Stimulated activated CD4-positive, alpha-beta T cell treated with anti-CD3 and anti-CD28 coated beads, TNF-alpha, amount 100 ng/mL, for 4 hours (primary cell): ENCODE measurements around the gene KIRREL3.

Experiments used
- DNase-seq, 3 experiments: peaks; one replicate each; pipeline ENCODE4 v3.0.0-alpha.2; 2020; ENCODE audit warnings: low read depth in 3 of 3

KIRREL3 gene

DNA sequence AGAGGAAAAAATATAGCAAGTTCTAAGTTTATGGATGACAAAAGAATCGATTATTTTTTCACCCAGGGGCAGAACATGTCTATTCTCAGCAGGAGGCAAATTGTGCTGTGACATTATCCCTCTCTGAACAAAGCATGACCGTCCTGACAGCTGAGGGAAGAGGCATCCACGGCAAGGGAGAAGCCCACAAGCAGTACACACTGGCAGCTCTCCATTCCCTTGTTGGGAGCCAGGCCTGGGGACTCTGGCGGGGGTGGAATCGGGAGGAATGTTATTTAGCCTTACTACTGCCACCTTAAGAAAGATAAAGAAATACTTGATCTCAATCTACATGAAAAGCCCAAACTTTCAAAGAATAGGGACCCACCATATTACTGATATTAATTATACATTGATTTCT is 3.4 kb downstream of the KIRREL3 start:
- DNase-seq: no peak

DNA sequence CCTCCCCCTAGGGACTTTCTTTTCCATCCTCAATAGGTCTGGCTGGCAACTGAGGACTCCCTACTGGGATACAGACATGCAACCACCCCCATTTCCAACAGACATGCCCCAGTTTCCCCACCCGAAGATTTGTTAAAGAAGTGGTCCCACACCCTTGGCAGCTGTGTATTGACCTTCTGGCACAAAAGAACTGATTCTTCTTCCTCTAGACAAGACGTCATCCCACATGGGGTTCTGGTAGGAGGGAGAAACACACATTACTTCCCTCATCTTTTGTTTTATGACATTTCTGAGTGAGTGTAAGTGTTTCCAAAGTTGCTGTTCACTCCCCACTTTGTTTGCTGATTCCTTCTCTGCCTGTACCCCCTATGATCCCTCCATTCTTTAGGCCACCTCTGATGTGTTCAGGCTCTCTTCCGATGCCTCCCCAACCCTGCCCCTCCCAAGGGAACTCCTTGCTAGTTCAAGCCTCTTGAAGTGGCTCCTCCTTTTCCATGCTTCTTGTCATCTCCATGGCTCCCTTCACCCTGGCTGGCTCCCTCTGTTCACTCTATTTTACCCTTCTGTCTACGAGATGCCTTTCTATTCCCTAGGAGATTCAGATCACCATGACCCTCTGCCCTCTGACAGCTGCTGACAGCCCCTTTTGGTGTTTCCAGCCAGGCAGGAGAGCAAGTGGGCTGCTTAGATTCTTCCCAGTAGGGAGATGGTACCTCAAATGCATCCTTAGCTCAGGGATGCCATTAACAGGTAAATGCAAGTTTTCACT is 4.3 kb downstream of the KIRREL3 start:
- DNase-seq: no peak

DNA sequence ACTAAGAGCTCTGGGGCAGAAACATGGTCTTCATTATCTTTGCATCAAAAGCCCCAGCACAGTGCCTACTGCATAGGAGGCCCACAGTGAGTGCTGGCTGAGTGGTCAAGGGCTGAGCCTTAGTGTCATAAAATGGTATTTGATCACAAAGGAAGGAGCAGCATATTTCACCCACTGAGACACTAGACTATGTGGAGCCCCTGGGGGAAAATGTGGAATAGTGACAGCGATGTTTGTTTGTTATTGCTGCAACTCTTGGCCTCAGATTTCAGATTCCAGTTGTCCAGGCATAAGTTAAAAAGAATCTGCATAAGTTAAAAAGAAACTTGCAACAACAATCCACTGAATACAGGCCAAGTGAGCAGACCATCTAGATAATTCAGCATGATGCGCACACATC is 7.0 kb downstream of the KIRREL3 start:
- no peak for DNase-seq

DNA sequence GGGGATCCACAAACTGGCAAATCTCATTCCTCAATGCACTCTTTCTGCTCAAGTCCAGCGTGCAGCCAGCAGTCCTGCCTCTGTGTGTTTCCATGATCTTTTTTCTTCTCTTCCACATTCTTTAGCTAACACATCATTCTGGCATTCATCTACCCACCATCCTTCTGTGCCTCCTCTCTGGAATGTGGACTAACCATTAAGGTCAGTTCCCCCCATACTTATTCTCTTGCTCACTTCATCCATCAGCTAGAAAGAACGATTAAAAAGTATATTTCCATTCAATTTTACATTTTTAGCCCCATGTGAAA is 7.8 kb downstream of the KIRREL3 start:
- no peak for DNase-seq

DNA sequence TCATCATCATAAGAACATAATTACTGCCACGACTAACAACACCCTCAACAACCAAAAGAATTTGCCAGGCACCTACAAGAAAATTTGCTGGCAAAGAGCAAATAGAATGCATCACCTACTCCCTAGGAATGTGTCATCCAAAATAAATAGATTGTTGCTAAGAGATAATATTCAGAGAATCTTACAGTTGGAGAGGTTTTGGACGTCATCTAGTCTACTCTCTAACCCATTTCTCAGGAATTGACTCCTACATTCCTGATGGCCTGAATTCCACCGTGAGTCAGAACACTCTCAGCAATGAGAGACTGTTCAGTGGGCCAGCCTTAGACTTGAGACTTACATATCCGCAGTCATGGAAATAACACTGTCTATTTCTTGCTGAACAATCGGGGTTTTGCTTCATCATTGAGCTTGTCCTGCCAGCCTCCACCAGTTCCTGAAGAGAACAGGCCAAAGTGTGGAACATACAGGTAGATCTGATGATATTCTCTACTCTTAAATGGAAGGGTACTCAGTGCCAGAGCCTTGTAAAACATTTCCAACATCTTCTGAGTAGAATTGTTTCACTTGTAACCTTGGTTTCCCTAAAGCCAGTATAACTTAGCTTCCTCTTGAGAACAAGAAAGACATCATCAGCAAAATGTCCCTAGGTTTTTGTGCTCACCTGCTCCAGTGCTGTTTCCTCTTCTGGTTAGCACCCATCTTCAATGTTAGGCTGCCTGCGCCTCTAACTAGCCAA is 8.3 kb downstream of the KIRREL3 start:
- no peak for DNase-seq

DNA sequence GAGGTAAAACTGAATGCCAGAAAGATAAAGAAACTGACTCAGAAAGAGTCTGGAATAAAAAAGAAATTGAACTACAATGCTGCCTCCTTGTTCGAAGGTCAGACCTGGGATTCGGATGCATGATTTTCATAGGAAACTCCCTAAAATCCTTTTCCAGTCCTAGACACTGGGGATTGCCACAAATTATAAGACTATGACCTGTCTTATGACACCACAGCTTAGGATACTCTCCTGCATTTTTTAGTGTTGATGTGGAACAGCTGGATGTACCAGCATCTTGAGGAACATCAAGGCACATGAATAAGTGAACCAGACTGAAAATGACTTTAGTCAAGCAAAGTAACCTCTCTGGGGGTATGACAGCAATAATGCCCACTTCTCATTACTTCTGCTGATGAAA is 9.0 kb downstream of the KIRREL3 start:
- no peak for DNase-seq

DNA sequence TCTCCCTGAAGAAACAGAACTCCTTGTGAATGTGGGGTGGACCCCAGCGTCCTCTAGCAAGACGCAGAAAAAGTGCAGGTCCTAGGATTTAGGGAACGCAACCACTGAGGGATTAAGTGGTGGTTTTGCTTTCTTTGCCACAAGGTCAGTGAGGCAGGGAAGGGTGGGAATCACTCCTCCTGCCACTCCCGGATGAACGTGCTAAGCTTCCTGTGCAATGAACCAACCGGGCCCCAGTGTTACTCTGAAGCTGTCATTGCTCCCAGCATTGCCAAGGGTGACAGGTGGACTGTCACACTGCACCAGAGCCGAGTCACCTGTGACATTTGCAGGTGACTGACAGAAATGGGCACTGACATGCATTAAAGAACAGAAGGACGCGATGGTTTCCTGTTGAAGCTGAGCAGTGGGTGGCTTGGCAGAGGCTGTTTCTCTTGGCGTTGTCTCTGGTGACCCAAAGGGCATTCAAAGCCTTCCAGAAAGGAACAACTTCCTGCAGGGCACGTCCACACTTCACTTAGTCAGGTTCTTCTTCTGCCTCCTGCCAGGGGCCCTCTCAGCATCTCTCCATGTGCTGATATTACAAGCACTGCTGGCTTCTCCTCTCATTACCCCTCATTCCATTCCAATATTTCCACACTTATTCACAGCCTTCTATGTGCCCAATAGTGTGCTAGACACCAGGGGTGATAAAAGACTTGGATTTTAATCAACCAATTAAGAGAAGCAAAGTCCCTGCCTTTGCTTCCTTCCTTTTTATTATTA is 9.7 kb downstream of the KIRREL3 start:
- DNase-seq: no peak

DNA sequence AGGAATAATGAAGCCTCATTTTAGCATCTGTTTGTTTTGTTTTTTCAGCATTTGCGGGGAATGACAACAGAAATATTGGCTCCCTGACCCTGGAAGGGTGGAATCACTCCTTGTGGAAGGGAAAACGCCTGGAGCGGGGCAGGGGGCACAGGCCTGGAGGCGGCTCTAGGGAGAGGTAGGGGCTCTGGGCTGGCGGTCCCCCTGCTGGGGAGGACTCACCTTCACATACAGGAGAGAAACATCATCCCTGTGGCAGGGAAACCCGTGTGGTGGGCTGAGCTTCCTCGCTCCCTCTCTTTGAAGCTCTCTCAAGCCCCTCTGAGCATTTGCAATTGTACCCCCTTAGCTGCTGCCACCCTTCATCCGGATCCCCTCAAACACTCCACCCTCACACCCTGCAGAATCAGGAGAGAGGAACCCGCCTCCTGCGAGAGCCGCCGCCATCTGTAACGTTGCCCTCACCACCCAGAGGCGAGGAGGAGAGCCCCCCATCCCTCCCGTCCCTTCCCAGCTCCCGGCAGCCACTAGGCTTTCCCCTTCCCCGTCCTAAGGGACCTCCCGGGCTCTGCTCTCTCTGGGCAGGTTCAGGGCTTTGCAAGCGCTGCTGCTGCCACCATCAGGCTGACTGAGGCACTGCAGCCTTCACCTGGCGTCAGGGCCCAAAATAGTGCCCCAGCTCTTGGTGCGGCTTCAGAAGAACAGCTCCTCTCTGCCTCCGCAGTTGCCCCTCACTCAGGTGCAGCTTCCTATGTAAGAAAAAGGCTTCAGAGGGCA is 10.4 kb downstream of the KIRREL3 start:
- DNase-seq: peak; percentile 2 to 10 (median 6)

DNA sequence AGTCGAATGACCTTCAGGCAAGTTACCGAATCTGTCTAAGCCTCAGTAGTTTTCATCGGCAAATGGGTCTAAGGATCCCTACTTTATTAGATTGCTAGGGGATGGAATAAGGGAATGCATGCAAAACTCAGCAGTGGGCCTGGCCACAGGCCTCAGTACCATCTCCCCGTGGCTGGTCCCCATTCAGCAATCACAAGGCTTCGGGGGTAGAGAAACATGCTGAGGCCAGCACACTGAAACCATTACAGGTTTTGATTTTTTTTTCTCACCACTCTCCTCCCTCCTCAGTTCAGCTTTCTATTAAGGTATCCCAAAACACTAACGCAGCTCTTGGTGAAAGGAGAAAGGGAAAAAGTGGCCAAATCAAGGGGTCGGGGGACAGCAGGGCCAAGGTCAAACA is 11.9 kb downstream of the KIRREL3 start:
- no peak for DNase-seq

DNA sequence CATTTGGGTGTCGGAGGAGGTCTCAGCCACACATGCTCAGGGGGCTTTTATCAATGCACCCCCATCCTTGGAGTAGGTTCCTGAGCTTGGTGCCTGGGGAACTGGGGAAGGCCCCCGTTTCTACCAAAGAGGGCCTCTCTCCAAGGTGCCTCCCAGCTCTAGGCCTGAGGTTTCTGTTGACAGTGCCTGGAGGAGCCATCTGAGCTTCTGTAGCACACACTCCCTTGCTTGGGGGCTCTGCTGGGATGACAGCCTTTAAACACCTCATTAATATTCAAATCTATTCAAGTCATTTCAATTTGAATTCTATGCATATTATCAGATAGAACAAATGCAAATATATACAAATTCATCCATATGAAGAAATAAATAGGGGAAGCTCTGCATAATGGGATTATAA is 18.9 kb downstream of the KIRREL3 start:
- DNase-seq: no peak

DNA sequence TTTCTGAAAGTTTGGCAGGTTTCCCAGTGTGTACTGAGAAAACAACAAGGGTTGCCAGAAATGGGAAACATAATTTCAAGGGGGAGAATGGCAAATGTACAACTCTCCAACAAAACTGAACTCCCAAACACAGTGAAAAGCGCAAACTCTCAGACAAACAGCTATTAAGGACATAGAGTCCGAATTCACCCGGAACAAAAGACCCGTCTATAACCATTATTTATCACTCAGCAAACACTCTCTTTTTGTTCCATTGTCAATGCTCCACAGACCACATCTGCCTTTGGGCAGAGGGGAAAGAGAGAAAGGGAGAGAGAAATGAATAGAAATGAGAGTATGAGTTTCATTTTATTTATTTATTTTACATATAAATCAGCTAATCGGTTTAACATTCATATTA is 21.7 kb downstream of the KIRREL3 start:
- DNase-seq: no peak

DNA sequence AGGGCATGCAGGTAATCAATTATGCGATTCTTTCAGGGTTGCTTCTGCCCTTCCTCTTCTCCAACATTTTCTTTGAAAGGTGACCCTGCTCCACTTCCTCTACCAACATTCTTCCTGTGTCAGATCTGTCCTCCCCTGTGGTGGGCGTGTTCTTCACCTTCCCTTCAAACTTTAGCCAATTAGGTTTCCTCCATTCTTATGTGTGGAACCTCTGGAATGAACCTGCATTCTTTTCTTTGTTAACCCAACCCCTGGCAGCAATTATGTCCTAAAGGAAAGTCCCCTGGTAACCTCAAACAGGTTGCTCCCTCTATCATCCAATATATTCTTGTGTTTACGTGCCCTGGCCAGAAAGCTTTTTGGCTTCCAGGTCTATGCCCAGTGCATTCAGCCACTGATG is 22.4 kb downstream of the KIRREL3 start:
- DNase-seq: no peak

DNA sequence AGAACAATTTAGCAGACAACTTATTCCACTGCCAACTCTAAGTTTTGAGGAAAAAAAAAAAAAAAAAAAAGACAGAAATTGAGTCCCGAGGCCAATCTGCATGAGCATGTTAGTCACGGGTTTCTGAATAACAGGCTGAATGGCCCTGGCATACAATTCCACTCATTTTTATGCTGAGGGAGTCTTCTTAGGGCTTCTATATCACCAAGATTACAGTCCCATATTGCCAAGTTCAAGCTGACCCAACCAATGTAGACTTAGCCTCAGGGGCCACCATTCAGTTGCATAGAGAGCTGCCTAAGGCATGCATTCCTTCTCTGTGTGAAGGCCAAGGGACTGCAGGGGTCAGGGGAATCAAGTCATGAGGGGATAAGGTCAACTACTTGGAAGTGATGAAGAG is 27.5 kb downstream of the KIRREL3 start:
- no peak for DNase-seq

DNA sequence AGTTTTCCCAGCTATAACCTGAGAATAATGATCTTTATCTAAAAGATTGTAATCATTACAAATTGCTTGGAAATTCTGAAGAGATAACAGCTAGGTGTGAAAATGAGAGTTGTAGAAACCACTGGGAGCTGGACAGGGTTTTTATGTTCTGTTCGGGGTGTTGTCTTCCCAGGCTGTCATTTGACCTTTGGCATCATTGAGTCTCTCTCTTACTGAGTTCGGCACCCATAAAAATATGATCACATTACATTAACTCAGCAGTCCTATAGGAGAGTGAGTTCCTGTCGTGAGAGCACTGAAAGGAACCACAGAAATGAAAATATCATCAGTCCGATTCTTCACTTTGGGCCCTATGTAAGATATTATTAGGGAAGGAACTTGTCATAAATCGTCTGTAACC is 29.3 kb downstream of the KIRREL3 start:
- DNase-seq: no peak

DNA sequence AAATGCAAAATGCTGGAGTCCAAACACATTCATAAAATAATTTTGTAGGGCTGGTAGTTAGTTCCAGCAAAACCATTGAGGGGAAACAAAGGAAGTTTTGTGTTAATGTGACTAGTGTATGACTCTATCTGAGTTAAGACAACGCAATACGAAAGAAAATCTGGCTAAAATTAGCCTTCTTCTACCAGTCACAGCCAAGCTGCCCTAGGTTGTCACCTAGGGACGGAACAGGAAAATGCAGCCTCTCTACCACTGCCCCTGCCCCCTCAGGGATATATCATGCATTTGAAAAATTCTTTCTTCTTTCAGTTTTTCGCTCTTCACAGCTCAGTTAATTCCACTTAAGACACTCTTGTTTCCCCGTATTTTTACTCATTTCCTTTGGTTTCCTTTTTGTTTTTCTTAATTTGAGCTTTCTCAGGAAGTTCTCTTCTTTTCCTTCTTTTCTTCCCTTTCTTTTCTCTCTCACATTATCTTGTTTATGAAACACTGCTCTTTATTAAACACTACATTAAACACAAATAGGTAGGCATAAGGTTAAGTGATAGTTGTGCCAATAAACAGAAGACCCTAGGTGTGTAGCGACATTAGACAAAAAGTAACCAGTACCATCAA is 30.6 kb downstream of the KIRREL3 start:
- DNase-seq: no peak

DNA sequence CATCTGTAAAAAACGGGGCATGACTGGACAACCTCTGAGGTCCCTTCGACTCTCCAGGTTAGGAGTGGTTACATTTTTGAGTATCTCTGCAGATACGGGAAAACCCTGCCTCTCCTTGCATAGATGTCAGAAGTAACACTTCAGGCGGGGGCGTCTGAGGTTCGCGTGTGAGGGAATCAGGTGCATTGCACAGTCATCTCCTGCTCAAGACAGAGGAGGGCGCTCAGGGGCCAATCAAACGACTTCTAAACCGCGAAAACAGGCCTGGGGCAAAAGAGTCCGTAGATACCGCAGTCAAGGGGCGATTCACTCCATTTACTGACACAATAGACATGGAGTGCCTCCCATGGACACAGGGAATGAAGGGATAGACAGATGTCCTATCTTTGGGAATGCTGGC is 31.7 kb downstream of the KIRREL3 start:
- DNase-seq: no peak

DNA sequence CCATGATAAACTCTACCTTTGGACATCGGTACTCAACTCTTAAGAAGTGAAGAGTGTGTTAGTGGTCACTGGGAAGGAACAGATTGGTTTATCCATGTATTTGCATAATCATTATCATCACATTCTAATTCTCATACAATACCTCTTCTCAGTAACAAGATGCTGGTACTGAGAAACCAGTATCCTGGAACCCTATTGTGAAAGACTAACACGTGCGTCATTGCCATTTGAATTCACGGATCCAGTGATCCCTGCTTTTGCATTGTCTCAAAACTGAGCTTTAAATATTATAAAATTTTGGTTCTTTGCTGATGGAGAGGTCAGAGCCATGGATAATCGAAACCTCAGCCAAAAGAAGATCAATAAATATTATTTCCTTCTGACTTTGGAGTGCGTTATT is 35.2 kb downstream of the KIRREL3 start:
- DNase-seq: no peak

DNA sequence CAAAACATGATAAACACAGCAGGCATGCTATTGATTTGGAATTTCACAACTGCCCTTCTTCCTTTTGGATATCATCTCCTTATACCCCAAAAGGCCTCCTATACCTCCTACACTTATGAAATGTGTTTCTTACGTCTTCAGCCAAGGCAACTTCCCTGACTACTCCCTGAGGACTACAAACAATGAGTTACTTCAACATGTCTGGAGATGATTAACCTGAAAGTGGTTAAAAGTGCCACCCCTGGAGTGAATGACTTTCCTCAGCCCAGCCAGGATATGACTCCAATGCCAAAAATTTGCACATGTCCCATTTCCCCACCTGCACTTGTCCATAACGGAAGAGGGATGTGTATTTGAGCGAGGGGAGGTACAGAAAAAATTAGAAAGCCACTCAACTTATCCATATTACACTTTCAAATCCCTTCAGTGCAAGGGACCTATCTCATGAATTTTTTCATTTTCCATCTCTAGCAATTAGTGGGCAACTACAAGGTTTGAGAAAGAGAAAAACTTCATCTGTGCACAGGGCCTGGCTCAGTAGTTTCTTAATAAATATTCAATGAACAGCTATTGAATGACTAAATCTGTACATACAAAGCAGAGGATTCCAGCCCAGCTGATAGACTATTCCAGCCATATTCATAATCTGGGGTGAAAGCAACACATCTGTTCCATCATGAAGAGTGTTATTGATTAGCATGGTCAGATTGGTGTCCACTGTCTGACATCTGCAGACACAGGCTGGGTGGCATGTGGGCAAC is 36.8 kb downstream of the KIRREL3 start:
- no peak for DNase-seq

DNA sequence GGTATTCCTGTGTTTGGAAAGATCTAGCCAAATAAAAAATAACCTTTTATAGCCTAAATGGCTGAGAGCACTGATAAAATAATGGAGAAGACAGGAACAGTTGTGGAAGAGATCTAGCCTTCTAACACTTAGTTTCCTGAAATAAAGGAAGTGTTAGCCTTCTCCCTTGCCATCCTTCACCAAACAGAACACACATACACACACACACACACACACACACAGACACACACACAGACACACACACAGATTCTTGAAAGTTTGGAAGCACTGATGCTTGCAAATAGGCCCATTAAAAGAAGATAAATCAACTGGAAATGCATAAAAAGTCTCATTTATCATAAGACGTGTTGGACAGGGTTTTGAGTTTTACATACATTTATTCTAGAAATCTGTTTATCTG is 37.5 kb downstream of the KIRREL3 start:
- DNase-seq: no peak

DNA sequence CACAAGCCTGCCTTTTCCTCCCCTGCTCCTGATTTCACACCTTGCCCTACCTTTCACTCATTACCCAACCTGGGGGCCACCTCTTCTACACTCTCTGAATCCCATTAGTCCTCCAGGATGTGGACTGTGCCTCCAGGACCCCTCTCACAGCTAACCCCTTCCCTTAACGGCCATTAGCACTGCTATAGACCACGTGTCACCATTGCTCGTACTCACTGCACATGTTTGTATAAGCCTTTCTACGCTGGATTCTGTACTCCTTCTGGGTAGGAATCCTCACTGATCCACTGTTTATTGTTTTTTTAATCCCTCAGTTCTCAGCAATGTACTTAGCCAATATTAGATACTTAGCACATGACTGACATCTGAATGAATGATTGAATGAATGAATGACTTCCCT is 40.9 kb downstream of the KIRREL3 start:
- DNase-seq: no peak

DNA sequence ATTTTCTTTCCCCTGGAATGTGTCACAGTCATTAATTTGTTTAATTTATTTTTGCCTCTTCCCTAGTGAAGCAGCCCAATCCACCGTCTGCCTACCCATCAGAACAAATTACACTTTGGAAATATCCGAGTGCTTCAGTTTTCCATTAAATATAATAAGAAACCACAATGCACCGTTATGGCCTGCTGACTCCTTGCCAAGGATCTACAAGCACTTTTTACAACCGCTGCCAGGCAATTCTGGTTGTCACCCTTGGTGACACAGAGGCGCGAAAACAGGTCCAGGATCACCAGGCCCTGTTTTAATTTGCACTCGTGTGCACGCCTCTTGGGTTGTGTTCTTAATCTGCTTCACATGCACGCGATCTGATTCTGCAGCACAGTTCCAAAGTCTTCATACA is 43.9 kb downstream of the KIRREL3 start:
- no peak for DNase-seq
